Panc1 (cell line): Measurements from ENCODE around the gene NPC1L1. TPM values are rescaled to one million over a fixed set of nuclear protein-coding genes. Genes with fewer than 3 reads are reported as not detected.
"Not testable (repeated sequence)": the region's sequence is repeated elsewhere in the genome, so short reads cannot be mapped to it uniquely, and the experiment has no call there.

Source experiments
- ATAC-seq: fragments of 200-7000 bp; cut with Tn5 transposase; 2 replicates; pipeline ENCODE4 v1.9.1; 2020; ENCODE audit warnings: mild to moderate bottlenecking, moderate library complexity
- BruUV-seq: library from RNA; stranded (reverse); fragments of 400-500 nt; replicated peaks from 2 replicates; lab custom pipeline; 2021; lab: Mats Ljungman, UMichigan
- CTCF ChIA-PET: fragments of 300-600 bp; sonication (Branson Sonifier 250); formaldehyde crosslinking; loops from one replicate; lab custom pipeline; 2022; ENCODE audit warnings: antibody characterized with exemption; lab: Charles Lee
- POLR2A ChIA-PET: fragments of 300-600 bp; sonication (Branson Sonifier 250); formaldehyde crosslinking; loops from one replicate; lab custom pipeline; 2022; ENCODE audit warnings: antibody characterized with exemption; lab: Charles Lee
- DNase-seq: peaks from one replicate; pipeline ENCODE4 v3.0.0-alpha.2; 2010; ENCODE audit warnings: low read depth, low spot score
- H3K27ac ChIP-seq: 2 replicates; pipeline ENCODE4 v1.5.1; 2011; ENCODE audit warnings: mild to moderate bottlenecking, low read length, inconsistent platforms
- H3K27me3 ChIP-seq: fragments of 200-500 bp; sonication (Bioruptor generic); 2 replicates; pipeline ENCODE4 v1.6.0; 2014; ENCODE audit warnings: low read length, inconsistent platforms; ENCODE audit not compliant: control insufficient read depth, insufficient read depth
- H3K36me3 ChIP-seq: fragments of 200-500 bp; sonication (Bioruptor generic); 2 replicates; pipeline ENCODE4 v1.5.1; 2014; ENCODE audit warnings: inconsistent platforms, mild to moderate bottlenecking, low read length, moderate library complexity; ENCODE audit not compliant: control insufficient read depth, insufficient read depth
- H3K4me1 ChIP-seq: 2 replicates; pipeline ENCODE4 v1.5.1; 2011; ENCODE audit warnings: inconsistent platforms, mild to moderate bottlenecking, low read length, moderate library complexity; ENCODE audit not compliant: control insufficient read depth, insufficient read depth
- H3K4me3 ChIP-seq, 2 experiments: 2 replicates each; pipeline ENCODE4 v1.5.1; 2011 to 2012; ENCODE audit warnings: low read depth in 2 of 2, low read length in 2 of 2, mild to moderate bottlenecking in 2 of 2, inconsistent platforms in 1 of 2, moderate library complexity in 1 of 2
- H3K9me3 ChIP-seq: fragments of 200-500 bp; sonication (Bioruptor generic); 2 replicates; pipeline ENCODE4 v1.5.1; 2014; ENCODE audit warnings: low read depth, mild to moderate bottlenecking, inconsistent platforms, low read length, moderate library complexity; ENCODE audit not compliant: control insufficient read depth, insufficient read depth
- CTCF ChIP-seq: fragments of 450-650 bp; IDR thresholded peaks from 2 replicates; pipeline ENCODE4 v1.5.1; 2017; ENCODE audit warnings: mild to moderate bottlenecking
- POLR2AphosphoS5 ChIP-seq: IDR thresholded peaks from 2 replicates; pipeline ENCODE4 v1.6.1; 2012; ENCODE audit warnings: mild to moderate bottlenecking, low read depth, low read length, moderate library complexity
- REST ChIP-seq, 2 experiments: IDR thresholded peaks; 2 replicates each; pipeline ENCODE4 v1.6.1; 2011 to 2012; ENCODE audit warnings: low read depth in 2 of 2, control low read depth in 1 of 2, low read length in 1 of 2, mild to moderate bottlenecking in 1 of 2, moderate library complexity in 1 of 2; ENCODE audit not compliant: insufficient read depth in 1 of 2
- SIN3A ChIP-seq: IDR thresholded peaks from 2 replicates; pipeline ENCODE4 v1.6.1; 2012; ENCODE audit warnings: low read depth, mild to moderate bottlenecking, low read length, moderate library complexity, borderline replicate concordance; ENCODE audit not compliant: insufficient read depth
- TCF7L2 ChIP-seq: IDR thresholded peaks from 2 replicates; pipeline ENCODE4 v1.6.1; 2011; ENCODE audit warnings: mild to moderate bottlenecking, low read depth, low read length, inconsistent platforms
- in situ Hi-C: cut with HindIII; loops from 2 replicates; pipeline ENCODE4 v1.10.0; 2016; ENCODE audit warnings: low sequenced_read_pairs, low pct_unique_long_range_greater_than_20kb
- intact Hi-C: fragments of 100-400 bp; cut with micrococcal nuclease; formaldehyde crosslinking; loops from one replicate; pipeline ENCODE4 v1.10.0; 2022; ENCODE audit not compliant: unreplicated experiment
- total RNA-seq: library from RNA; stranded (reverse); gene quantifications from one replicate; pipeline ENCODE4 v1.2.1, GENCODE V29; 2021; ENCODE audit not compliant: unreplicated experiment

Gene NPC1L1
- total RNA-seq, 1 experiment from 2014 or later: not detected

- Histone ChIP-seq H3K4me1 (0 out of 2 replicates have a peak, but pooled peaks cover 4% of the 10 kb centered on the region), H3K27ac (no peak overlapping the region), H3K4me3 (no peak overlapping the region), H3K36me3 (no peaks in the 10 kb centered on the region), H3K27me3 (no peaks in the 10 kb centered on the region), H3K9me3 (no peaks in the 10 kb centered on the region)
- in situ Hi-C loops (no loop called here), intact Hi-C loops (no loop called here)
- CTCF ChIA-PET: no interaction called here
- no peak for ATAC-seq
- TF ChIP-seq REST (IDR thresholded peaks at IDR 0.05; ENCODE audit: insufficient read depth in 1 of 2, low read depth in 2 of 2, low read length in 1 of 2): no peak
- TF ChIP-seq TCF7L2: no peak
- TF ChIP-seq SIN3A: no peak
- no peak for TF ChIP-seq POLR2AphosphoS5
- no peak for TF ChIP-seq CTCF
- POLR2A ChIA-PET: no interaction called here
- DNase-seq: no peak
- no TSS peak for BruUV-seq
These were observed 16.4 kb upstream of the NPC1L1 start for GRCh38 chr7:44557485-44557884.

GRCh38 chr7:44555350-44555749 lies 14.2 kb upstream of the NPC1L1 start:
- no peak for ATAC-seq
- Histone ChIP-seq H3K36me3 (no peaks in the 10 kb centered on the region), H3K4me1 (no peaks in the 10 kb centered on the region), H3K27me3 (no peaks in the 10 kb centered on the region), H3K4me3 (no peak overlapping the region), H3K27ac (no peak overlapping the region), H3K9me3 (no peaks in the 10 kb centered on the region)
- in situ Hi-C loops: no loop called here
- no TSS peak for BruUV-seq
- DNase-seq: no peak
- ChIA-PET POLR2A (no interaction called here), CTCF (no interaction called here)
- intact Hi-C loops: no loop called here
- TF ChIP-seq TCF7L2 (no peak), REST (IDR thresholded peaks at IDR 0.05; ENCODE audit: insufficient read depth in 1 of 2, low read depth in 2 of 2, low read length in 1 of 2) (no peak), POLR2AphosphoS5 (no peak), SIN3A (no peak), CTCF (no peak)

GRCh38 chr7:44552473-44553005 lies 11.4 kb upstream of the NPC1L1 start:
- intact Hi-C loops, CTCF ChIA-PET, BruUV-seq, in situ Hi-C loops, H3K27ac ChIP-seq, H3K4me1 ChIP-seq, DNase-seq, POLR2A ChIA-PET, ATAC-seq, H3K36me3 ChIP-seq, H3K4me3 ChIP-seq, H3K9me3 ChIP-seq: not testable (repeated sequence)
- H3K27me3 ChIP-seq: peaks cover 11% of the 10 kb centered on the region; the same call in 1 of the 2 replicates
